GM19395 (cell line): ENCODE results near the gene TMEM54.

Source experiments
- ATAC-seq: cut with Tn5 transposase; IDR thresholded peaks from one replicate; pipeline ENCODE4 v1.9.1; 2021; ENCODE audit warnings: mild to moderate bottlenecking, moderate library complexity; ENCODE audit not compliant: unreplicated experiment

Gene TMEM54

GRCh38 chr1:32895325-32896215, 5.6 kb downstream of the TMEM54 start:
- no peak for ATAC-seq

DNA sequence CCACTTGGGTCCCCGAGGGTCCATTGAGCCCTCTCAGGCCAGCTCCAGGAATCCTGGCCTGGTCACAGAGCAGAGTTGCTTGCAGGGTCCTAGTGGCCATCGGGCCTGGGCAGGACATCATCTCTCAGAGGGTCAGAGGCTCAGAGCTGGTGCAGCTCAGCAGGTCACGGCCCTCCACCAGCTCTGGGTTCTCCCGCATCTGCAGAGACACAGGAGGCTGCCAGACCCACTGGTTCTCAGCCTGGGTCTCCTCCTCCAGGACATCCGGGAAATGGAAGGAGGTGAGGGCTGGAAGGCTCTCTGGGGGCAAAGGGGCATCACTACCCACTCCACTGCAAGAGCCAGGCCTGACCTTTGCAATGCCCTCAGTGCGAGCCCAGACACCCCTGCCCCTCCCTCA, 6.5 kb downstream of the TMEM54 start:
- ATAC-seq = no peak

GRCh38 chr1:32894019-32894600, 7.1 kb downstream of the TMEM54 start:
- no peak for ATAC-seq

DNA sequence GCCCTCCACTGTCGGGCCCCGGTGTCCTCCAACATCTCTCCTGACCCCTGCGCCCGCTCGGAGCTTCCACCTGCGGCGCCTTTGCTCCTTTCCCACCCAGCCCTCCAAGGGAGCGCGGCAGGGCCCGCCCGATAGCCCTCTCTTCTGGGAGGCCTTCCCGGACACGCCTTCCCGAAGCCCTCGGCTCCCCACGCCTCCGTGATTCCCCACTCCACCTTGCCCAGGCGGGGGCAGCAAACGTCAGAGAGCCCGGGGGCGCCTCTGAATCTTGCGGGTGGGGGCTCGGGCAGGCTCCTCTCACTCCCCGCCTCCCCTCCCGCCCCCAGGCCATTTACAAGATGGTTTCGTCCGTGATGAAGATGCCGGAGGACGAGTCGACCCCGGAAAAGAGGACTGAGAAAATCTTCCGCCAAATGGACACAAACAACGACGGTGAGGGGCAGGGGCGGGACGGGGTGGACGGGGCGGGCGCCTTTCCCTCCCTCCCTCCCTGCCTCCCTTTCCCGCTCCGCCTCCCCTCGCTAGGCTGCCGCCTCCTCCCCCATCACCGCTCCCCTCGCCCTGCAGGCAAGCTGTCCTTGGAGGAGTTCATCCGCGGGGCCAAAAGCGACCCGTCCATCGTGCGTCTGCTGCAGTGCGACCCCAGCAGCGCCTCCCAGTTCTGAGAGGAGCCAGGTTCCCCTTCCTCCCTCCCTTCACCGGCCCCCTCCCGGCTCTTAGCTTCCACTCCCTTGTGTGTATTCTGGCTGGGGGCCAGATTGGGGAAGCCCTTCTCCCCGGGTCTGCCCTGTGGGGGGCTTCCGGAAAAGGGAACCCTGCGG, 7.8 kb downstream of the TMEM54 start:
- no peak for ATAC-seq

GRCh38 chr1:32892368-32893197, 8.6 kb downstream of the TMEM54 start:
- no peak for ATAC-seq

DNA sequence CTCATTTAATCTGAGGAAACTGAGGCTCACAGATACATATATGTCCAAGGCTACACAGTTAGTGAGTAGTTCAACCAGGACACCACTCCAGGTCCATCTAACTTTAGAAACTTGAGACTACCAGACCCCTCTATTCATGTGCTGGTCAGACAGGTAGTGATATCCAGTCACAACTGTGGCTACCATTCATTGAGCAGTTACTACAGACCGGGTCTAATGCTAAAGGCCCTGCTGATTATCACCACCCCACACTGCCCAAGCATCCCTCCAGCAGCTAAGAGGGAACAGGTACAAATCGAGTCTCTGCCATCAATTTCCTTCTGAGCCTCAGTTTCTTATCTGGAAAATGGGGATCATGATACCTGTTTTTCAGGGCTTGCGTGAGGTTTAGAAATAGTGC, 9.6 kb downstream of the TMEM54 start:
- no peak for ATAC-seq

- ATAC-seq = no peak
These were observed 10.0 kb downstream of the TMEM54 start for GRCh38 chr1:32891241-32891570.

GRCh38 chr1:32890516-32891240, 10.5 kb downstream of the TMEM54 start:
- ATAC-seq = no peak

DNA sequence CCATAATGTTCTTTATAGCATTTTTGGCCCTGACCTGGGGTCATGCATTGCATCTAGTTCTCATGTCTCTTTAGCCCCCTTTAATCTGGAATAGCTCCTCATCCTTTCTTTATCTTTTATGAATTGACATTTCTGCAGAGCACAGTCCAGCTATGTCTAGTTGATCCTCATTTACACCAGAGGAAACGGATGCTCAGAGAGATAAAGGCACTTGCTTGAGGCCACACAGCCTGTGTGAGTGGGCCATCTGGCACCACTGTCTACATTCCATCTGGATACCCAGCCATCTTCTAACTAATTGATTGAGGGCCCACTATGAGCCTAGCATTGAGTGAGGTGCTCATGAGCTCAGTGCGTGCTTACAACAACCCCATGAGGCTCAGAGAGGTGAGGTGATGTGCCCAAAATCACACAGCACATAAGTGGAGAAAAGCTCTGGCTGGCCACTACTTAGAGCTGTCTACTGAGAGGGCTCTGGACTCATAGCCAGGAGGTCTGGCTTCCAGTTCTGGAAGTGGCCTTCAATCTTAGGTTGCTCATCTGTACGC, 11.4 kb downstream of the TMEM54 start:
- ATAC-seq = no peak

DNA sequence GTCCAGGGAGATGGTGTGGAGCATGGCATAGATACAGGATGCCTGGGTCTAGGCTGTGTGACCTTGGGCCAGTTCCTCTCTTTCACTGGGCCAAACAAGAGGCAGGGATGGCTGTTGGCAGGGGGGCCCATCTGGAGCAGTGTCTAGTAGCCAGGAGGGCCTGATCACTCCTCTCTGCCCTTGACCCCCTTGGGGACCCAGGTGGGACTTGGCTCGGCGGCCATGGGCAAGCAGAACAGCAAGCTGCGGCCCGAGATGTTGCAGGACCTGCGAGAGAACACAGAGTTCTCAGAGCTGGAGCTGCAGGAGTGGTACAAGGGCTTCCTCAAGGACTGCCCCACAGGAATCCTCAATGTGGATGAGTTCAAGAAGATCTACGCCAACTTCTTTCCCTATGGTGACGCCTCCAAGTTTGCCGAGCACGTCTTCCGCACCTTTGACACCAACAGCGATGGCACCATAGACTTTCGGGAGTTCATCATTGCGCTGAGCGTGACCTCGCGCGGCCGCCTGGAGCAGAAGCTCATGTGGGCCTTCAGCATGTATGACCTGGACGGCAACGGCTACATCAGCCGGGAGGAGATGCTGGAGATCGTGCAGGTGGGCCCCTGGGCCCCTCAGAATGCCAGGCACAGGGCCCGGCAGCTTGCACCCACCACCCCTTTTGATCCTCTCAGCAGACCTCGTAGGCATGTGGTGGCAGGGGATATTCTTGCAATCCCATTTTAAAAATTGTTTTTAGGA, 12.3 kb downstream of the TMEM54 start:
- ATAC-seq = no peak

DNA sequence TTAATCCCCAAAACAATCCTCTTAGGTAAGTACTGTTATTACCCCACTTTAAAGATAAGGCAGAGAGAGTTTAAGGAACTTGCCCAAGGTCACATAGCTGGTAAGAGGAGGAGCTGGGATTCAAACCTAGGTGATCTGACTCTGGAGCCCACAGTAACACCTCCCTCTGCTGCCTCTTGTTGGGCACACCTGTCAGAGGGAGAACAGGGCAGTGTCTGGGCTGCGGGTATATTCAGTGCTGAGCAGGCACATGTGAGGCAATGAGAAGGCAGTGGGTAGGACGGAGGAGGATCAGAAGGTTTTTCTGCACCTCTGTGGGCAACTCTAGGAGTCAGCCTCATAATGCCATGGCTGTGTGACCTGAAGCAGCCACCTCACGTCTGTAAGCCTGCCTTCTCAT, 13.1 kb downstream of the TMEM54 start:
- ATAC-seq = no peak

- ATAC-seq = no peak
These were observed 13.6 kb downstream of the TMEM54 start for GRCh38 chr1:32887623-32888022.

DNA sequence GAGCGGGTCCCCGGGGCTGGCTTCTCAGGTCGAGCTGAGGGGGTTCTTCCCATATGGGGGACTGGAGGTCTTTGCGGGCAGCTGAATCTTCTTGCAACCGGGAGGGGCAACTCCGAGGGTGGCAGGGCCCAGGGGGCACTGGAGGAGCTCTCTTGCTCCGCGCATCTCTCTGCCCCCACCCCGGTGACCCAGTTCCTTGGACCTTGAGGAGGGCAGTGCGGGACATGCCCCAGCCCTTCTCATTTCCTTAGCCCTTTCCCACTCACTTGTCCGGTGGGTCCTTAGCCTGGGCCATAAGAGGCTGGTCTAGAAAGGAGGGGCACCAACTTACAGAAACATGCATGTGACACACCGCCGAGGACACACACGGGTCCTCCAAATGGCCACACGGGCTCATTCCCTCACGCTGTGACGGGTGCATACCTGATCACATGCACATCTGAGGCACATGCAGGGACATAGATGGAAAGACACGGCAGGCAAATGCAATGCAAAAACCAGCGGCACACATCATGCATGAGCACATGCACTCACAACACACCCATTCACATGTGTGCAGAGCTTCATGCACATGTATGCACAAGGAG, 14.3 kb downstream of the TMEM54 start:
- no peak for ATAC-seq

- no peak for ATAC-seq
These were observed 15.0 kb downstream of the TMEM54 start, which contains the start of gene HPCA for GRCh38 chr1:32886004-32886827. Gene HPCA, plus strand, starts transcription at chr1:32886491. Its CDS starts 2,408 bp downstream, at chr1:32888899.

- no peak for ATAC-seq
These were observed 15.5 kb downstream of the TMEM54 start for GRCh38 chr1:32885676-32886003.

DNA sequence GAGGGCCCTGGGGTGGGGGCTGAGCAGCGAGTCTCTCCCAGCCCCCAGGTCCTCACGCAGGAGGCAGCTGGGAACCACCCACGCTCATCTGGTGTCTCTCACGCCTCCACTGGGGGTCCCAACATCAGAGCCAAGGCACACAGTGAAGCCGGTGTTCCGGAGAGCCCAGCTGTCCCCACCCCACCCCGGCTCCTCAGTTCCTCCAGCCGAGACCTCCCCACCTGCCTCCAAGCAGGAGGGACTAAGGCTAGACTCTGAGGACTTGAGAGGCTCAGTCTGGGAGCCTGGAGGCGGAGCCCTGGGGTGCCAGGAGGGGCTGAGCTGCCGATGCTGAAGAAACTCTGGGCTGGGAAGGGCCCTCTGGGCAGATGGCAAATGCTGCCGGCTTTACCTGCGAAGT, 16.5 kb downstream of the TMEM54 start:
- ATAC-seq = no peak

- no peak for ATAC-seq
These were observed 17.2 kb downstream of the TMEM54 start for GRCh38 chr1:32884032-32884372.

DNA sequence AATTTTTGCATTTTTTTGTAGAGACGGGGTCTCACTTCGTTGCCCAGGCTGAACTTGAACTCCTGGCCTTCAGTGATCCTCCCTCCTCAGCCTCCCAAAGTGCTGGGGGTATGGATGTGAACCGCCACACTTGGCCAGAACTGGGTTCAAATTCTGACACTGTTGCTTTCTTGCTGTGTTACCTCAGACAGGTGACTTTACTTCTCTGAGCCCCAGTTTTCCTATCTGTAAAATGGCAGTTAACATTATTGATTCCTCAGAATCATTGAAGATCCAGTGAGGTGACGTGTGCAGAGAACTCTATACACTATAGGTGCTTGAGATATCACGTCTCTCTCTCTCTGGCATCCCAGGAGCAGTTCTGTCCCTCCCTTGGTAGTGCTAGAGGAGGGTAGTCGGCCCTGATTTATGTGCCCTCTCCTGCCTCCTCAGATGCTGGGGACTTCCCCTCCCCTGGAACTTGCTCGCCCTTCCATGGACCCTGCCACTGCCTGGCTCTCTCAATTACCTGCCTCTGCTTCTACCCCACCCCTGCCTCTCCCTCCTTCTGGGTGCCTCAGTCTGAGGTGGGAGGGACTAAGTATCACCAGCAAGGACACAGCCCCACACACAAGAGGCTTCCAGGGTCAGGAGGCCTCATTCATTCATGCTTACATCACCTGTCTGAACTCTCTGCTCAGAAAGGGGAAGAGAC, 17.7 kb downstream of the TMEM54 start:
- ATAC-seq = no peak
